Activated B cell treated with CpG ODN at 0.5 μM for 24 hours (primary cell): ENCODE measurements around the gene TMEM196. TPM values are rescaled to one million over a fixed set of nuclear protein-coding genes. Genes with fewer than 3 reads are reported as not detected.
A peak's percentile ranks its signal among the peaks of the same experiment; 100 is the strongest.

Experiments
- ATAC-seq: fragments of 200-7000 bp; cut with Tn5 transposase; one replicate; pipeline ENCODE4 v1.10.0; 2021; ENCODE audit warnings: low read depth, mild to moderate bottlenecking, moderate library complexity
- CTCF ChIA-PET: fragments of 350-600 bp; sonication (Branson Sonifier 250); formaldehyde crosslinking; loops from one replicate; lab custom pipeline; 2021; ENCODE audit warnings: antibody characterized with exemption; lab: Charles Lee
- POLR2A ChIA-PET: fragments of 350-600 bp; sonication (Branson Sonifier 250); formaldehyde crosslinking; loops from one replicate; lab custom pipeline; 2021; ENCODE audit warnings: antibody characterized with exemption; lab: Charles Lee
- DNase-seq: peaks from one replicate; pipeline ENCODE4 v3.0.0; 2022
- H3K27ac Mint-ChIP-seq: one replicate; pipeline ENCODE4 v1.8.0; 2020; ENCODE audit warnings: mixed read lengths
- H3K27me3 Mint-ChIP-seq: one replicate; pipeline ENCODE4 v1.8.0; 2021; ENCODE audit warnings: mixed read lengths
- H3K36me3 Mint-ChIP-seq: one replicate; pipeline ENCODE4 v1.8.0; 2021; ENCODE audit warnings: low read depth, mixed read lengths
- H3K4me1 Mint-ChIP-seq: one replicate; pipeline ENCODE4 v1.8.0; 2021; ENCODE audit warnings: mixed read lengths
- H3K4me3 Mint-ChIP-seq: one replicate; pipeline ENCODE4 v1.8.0; 2020; ENCODE audit warnings: mild to moderate bottlenecking, mixed read lengths
- H3K9me3 Mint-ChIP-seq: one replicate; pipeline ENCODE4 v1.8.0; 2020; ENCODE audit warnings: mixed read lengths
- CTCF ChIP-seq: fragments of 200-600 bp; IDR thresholded peaks from one replicate; pipeline ENCODE4 v1.8.0; 2022; ENCODE audit warnings: antibody characterized with exemption, mild to moderate bottlenecking
- intact Hi-C: fragments of 100-400 bp; cut with micrococcal nuclease; formaldehyde crosslinking; loops from one replicate; pipeline ENCODE4 v1.15.1; 2024
- total RNA-seq: library from RNA; stranded (reverse); gene quantifications from 2 replicates; pipeline ENCODE4 v1.2.3, GENCODE V29; 2022

Gene TMEM196
- total RNA-seq, 1 donor from 2014 or later: not detected

DNA sequence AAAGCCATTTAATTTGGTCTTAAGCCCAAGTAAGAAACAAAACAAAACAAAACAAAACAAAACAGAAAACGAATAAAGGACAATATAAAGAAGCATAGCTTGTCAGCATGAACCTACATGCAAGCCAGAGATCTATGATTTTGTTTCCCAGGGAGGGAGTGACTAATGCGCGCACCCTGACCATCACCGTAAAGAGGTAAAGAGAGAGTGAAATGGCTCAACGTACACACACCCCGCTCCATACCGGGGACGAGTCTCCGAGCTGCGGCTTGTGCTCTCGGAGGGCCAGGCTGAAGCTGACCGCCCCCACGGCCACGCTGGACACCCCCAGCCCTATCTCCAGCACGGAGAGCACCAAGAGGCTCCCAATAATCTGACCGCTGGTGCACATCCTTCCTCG is 1.1 kb downstream of the TMEM196 start:
- ChIA-PET CTCF (interaction anchor here (0.5 kb wide), 1 partner anchor 21 kb away, joined by 3 read pairs; no protein-coding TSS in a partner anchor), POLR2A (no interaction called here)
- no peak overlapping the region for H3K4me3 Mint-ChIP-seq
- H3K27ac Mint-ChIP-seq: no peak overlapping the region
- DNase-seq (no peak), ATAC-seq (no peak)
- intact Hi-C loops: no loop called here
- H3K9me3 Mint-ChIP-seq: no peaks in the 10 kb centered on the region
- TF ChIP-seq CTCF: no peak
- peaks cover 37% of the 10 kb centered on the region for H3K27me3 Mint-ChIP-seq
- peaks cover 14% of the 10 kb centered on the region for H3K4me1 Mint-ChIP-seq
- H3K36me3 Mint-ChIP-seq: no peaks in the 10 kb centered on the region

- intact Hi-C loops: no loop called here
- no peaks in the 10 kb centered on the region for H3K4me1 Mint-ChIP-seq
- H3K27me3 Mint-ChIP-seq: peaks cover 4% of the 10 kb centered on the region
- ChIA-PET POLR2A (no interaction called here), CTCF (no interaction called here)
- no peak for TF ChIP-seq CTCF
- no peaks in the 10 kb centered on the region for H3K9me3 Mint-ChIP-seq
- H3K4me3 Mint-ChIP-seq: no peak overlapping the region
- DNase-seq (no peak), ATAC-seq (no peak)
- H3K36me3 Mint-ChIP-seq: no peaks in the 10 kb centered on the region
- H3K27ac Mint-ChIP-seq: no peak overlapping the region
Observed at GRCh38 chr7:19762631-19763030, 10.8 kb downstream of the TMEM196 start.

DNA sequence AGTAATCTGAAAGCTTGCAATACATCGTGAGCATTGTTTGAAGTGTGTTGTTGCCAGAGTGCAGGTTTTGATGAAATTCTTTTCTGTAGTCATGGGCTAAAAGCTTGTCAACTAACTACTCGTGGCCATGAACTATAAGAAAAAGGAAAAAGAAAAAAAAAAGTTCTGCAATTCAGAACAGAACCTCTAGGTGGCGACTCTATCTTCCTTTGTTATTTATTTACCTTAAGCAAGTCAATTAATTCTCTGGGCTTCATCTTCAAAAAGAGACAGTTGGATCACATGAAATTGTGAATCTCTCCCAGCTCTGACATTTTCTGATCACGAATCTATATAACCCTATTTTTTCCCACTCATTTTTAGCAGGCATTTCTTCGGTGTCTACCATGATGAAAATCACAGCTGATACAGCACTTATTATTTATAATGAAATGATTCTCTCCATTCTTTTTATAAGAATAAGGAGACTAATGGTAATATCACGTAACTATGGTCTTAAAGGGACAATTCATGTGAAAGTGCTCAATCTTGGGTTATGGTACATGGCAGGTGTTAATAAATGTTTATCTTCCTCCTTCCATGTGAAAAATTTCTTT is 18.8 kb downstream of the TMEM196 start:
- CTCF ChIA-PET: interaction anchor here (0.7 to 3.7 kb wide), 22 partner anchors 9 to 844 kb away, joined by 3 to 22 read pairs (median 4); partner anchors contain the start of gene POLR1F
- ATAC-seq (peak; percentile 42), DNase-seq (no peak)
- POLR2A ChIA-PET: no interaction called here
- TF ChIP-seq CTCF: no peak
- Mint-ChIP-seq H3K27me3 (no peaks in the 10 kb centered on the region), H3K4me1 (no peaks in the 10 kb centered on the region), H3K4me3 (no peak overlapping the region), H3K9me3 (no peaks in the 10 kb centered on the region), H3K27ac (no peak overlapping the region), H3K36me3 (no peaks in the 10 kb centered on the region)
- intact Hi-C loops: loop anchor here (1.0 kb wide), 4 partner anchors 418 to 844 kb away; no protein-coding TSS in a partner anchor

DNA sequence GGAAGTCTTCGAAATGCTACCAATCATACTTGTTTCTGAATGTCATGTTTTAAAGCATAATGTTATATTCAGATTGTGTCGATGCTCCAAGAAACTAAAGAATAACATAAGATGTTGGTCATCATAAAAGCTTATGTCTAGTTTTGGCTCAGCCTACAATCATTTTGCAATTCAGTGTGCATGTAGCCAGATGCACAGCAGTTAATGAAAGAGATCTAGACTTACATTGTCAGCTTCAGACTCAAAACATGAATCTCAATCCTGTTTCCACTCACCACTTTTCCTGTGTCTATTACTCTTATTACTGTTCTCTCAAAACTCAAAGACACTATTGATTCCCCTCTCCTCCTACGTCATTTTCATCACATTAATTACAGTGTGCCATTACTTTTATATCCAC is 21.4 kb downstream of the TMEM196 start:
- no peaks in the 10 kb centered on the region for H3K4me1 Mint-ChIP-seq
- peaks cover 3% of the 10 kb centered on the region for H3K27me3 Mint-ChIP-seq
- ATAC-seq (no peak), DNase-seq (no peak)
- intact Hi-C loops: no loop called here
- ChIA-PET POLR2A (no interaction called here), CTCF (interaction anchor here (0.9 to 2.1 kb wide), 4 partner anchors 212 to 865 kb away, joined by 3 to 9 read pairs (median 4); no protein-coding TSS in a partner anchor)
- no peak overlapping the region for H3K27ac Mint-ChIP-seq
- H3K36me3 Mint-ChIP-seq: no peaks in the 10 kb centered on the region
- no peak overlapping the region for H3K4me3 Mint-ChIP-seq
- H3K9me3 Mint-ChIP-seq: no peaks in the 10 kb centered on the region
- no peak for TF ChIP-seq CTCF

GRCh38 chr7:19749658-19750057 is 23.8 kb downstream of the TMEM196 start:
- intact Hi-C loops: loop anchor here (5.0 kb wide), 2 partner anchors 233 to 1503 kb away; no protein-coding TSS in a partner anchor
- ATAC-seq (no peak), DNase-seq (no peak)
- Mint-ChIP-seq H3K9me3 (no peaks in the 10 kb centered on the region), H3K27me3 (peaks cover 6% of the 10 kb centered on the region), H3K36me3 (no peaks in the 10 kb centered on the region), H3K4me1 (no peaks in the 10 kb centered on the region), H3K27ac (no peak overlapping the region), H3K4me3 (no peak overlapping the region)
- POLR2A ChIA-PET: no interaction called here
- no peak for TF ChIP-seq CTCF
- CTCF ChIA-PET: interaction anchor here (1.2 to 2.3 kb wide), 2 partner anchors 849 to 1504 kb away, joined by 4 to 18 read pairs; no protein-coding TSS in a partner anchor
